WTC11 (cell line): ENCODE results near the gene STPG4. TPM values are rescaled to one million over a fixed set of nuclear protein-coding genes. Genes with fewer than 3 reads are reported as not detected.

Experiments
- ATAC-seq: fragments of 200-7000 bp; cut with Tn5 transposase; 2 replicates; pipeline ENCODE4 v1.10.0; 2021; ENCODE audit warnings: mild to moderate bottlenecking, moderate library complexity
- CTCF ChIA-PET: fragments of 300-600 bp; sonication (Branson Sonifier 250); formaldehyde crosslinking; loops from one replicate; lab custom pipeline; 2021; ENCODE audit warnings: antibody characterized with exemption; lab: Charles Lee
- POLR2A ChIA-PET: fragments of 350-600 bp; sonication (Branson Sonifier 250); formaldehyde crosslinking; loops from one replicate; lab custom pipeline; 2021; ENCODE audit warnings: antibody characterized with exemption; lab: Charles Lee
- DNase-seq: peaks from one replicate; pipeline ENCODE4 v3.0.0; 2021; ENCODE audit warnings: low spot score
- H3K27ac Mint-ChIP-seq: 2 replicates; pipeline ENCODE4 v1.8.0; 2021; ENCODE audit warnings: mixed read lengths
- H3K27me3 Mint-ChIP-seq: 2 replicates; pipeline ENCODE4 v1.8.0; 2021; ENCODE audit warnings: low read depth, mild to moderate bottlenecking, moderate library complexity, mixed read lengths
- H3K36me3 Mint-ChIP-seq: 2 replicates; pipeline ENCODE4 v1.8.0; 2021; ENCODE audit warnings: mixed read lengths
- H3K4me1 Mint-ChIP-seq: 2 replicates; pipeline ENCODE4 v1.8.0; 2022; ENCODE audit warnings: mixed read lengths
- H3K4me3 Mint-ChIP-seq: 2 replicates; pipeline ENCODE4 v1.8.0; 2021; ENCODE audit warnings: mild to moderate bottlenecking, moderate library complexity, mixed read lengths
- H3K9me3 Mint-ChIP-seq: 2 replicates; pipeline ENCODE4 v1.8.0; 2021; ENCODE audit warnings: mixed read lengths
- CREM ChIP-seq: sonication (generic); formaldehyde crosslinking; IDR thresholded peaks from 2 replicates; pipeline ENCODE4 v1.8.1; 2022; ENCODE audit warnings: mild to moderate bottlenecking, missing genetic modification reagents, moderate library complexity
- E2F1 ChIP-seq: sonication (generic); formaldehyde crosslinking; IDR thresholded peaks from 2 replicates; pipeline ENCODE4 v1.8.0; 2022; ENCODE audit warnings: mild to moderate bottlenecking, missing genetic modification reagents
- FOXK1 ChIP-seq: sonication (generic); formaldehyde crosslinking; IDR thresholded peaks from 2 replicates; pipeline ENCODE4 v1.8.0; 2022; ENCODE audit warnings: mild to moderate bottlenecking, moderate library complexity, missing genetic modification reagents
- GABPB1 ChIP-seq: sonication (generic); formaldehyde crosslinking; IDR thresholded peaks from 2 replicates; pipeline ENCODE4 v1.8.1; 2023; ENCODE audit warnings: mild to moderate bottlenecking, missing genetic modification reagents
- RORB ChIP-seq: fragments of 250-450 bp; sonication (Bioruptor Pico); IDR thresholded peaks from 2 replicates; pipeline ENCODE4 v1.9.0; 2021; ENCODE audit warnings: mild to moderate bottlenecking
- SMAD4 ChIP-seq: sonication (generic); formaldehyde crosslinking; IDR thresholded peaks from 2 replicates; pipeline ENCODE4 v1.8.0; 2022; ENCODE audit warnings: mild to moderate bottlenecking, missing genetic modification reagents
- ZNF219 ChIP-seq: sonication (generic); formaldehyde crosslinking; IDR thresholded peaks from 2 replicates; pipeline ENCODE4 v1.8.0; 2023; ENCODE audit warnings: missing genetic modification reagents, mild to moderate bottlenecking, borderline replicate concordance
- ZNF396 ChIP-seq: fragments of 250-450 bp; sonication (Bioruptor Pico); IDR thresholded peaks from 2 replicates; pipeline ENCODE4 v1.8.0; 2021; ENCODE audit warnings: mild to moderate bottlenecking, moderate library complexity, borderline replicate concordance
- total RNA-seq: library from RNA; stranded (reverse); gene quantifications from 3 replicates; pipeline ENCODE4 v1.2.3, GENCODE V29; 2021
- TF ChIP-seq, protein P1 (sequence below): sonication (generic); formaldehyde crosslinking; IDR thresholded peaks from 2 replicates; pipeline ENCODE4 v1.8.1; 2023; ENCODE audit warnings: mild to moderate bottlenecking, missing genetic modification reagents, borderline replicate concordance
- TF ChIP-seq, protein P2 (sequence below): sonication (generic); formaldehyde crosslinking; IDR thresholded peaks from 2 replicates; pipeline ENCODE4 v1.8.0; 2022; ENCODE audit warnings: missing genetic modification reagents
- TF ChIP-seq, protein P3 (sequence below): fragments of 250-450 bp; sonication (Bioruptor Pico); IDR thresholded peaks from 2 replicates; pipeline ENCODE4 v2.1.2; 2022; ENCODE audit warnings: mild to moderate bottlenecking, moderate library complexity

The STPG4 gene
- total RNA-seq, 1 experiment from 2014 or later: not detected

DNA sequence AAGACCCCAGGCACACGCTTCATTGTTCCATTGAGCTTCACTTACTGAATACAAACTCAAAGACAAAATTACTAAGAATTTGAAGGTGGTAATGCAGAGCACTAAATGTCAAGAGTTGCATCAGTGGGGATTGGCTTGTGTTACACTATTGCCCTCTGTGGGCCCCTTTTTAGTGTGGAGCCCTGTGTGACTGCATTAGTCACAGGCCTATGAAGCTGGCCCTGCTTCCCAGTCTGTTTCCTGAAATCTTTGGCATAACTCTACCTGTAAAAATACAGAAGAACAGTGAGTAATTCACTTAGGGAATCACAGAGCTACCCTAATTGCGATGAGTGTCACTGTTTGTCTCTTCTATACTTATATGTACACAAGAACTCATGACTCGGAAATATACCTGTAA is 40.0 kb upstream of the STPG4 start:
- Mint-ChIP-seq H3K4me1 (peaks cover 66% of the 10 kb centered on the region), H3K9me3 (no peaks in the 10 kb centered on the region), H3K27ac (no peak overlapping the region), H3K4me3 (no peak overlapping the region), H3K36me3 (no peaks in the 10 kb centered on the region), H3K27me3 (no peaks in the 10 kb centered on the region)
- DNase-seq (no peak), ATAC-seq (no peak)
- TF ChIP-seq ZNF396 (CRISPR knock-in tag): no peak
- TF ChIP-seq, protein P1, sequence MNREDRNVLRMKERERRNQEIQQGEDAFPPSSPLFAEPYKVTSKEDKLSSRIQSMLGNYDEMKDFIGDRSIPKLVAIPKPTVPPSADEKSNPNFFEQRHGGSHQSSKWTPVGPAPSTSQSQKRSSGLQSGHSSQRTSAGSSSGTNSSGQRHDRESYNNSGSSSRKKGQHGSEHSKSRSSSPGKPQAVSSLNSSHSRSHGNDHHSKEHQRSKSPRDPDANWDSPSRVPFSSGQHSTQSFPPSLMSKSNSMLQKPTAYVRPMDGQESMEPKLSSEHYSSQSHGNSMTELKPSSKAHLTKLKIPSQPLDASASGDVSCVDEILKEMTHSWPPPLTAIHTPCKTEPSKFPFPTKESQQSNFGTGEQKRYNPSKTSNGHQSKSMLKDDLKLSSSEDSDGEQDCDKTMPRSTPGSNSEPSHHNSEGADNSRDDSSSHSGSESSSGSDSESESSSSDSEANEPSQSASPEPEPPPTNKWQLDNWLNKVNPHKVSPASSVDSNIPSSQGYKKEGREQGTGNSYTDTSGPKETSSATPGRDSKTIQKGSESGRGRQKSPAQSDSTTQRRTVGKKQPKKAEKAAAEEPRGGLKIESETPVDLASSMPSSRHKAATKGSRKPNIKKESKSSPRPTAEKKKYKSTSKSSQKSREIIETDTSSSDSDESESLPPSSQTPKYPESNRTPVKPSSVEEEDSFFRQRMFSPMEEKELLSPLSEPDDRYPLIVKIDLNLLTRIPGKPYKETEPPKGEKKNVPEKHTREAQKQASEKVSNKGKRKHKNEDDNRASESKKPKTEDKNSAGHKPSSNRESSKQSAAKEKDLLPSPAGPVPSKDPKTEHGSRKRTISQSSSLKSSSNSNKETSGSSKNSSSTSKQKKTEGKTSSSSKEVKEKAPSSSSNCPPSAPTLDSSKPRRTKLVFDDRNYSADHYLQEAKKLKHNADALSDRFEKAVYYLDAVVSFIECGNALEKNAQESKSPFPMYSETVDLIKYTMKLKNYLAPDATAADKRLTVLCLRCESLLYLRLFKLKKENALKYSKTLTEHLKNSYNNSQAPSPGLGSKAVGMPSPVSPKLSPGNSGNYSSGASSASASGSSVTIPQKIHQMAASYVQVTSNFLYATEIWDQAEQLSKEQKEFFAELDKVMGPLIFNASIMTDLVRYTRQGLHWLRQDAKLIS (CRISPR knock-in tag): no peak
- TF ChIP-seq ZNF219 (CRISPR knock-in tag): no peak
- TF ChIP-seq GABPB1 (CRISPR knock-in tag): peak; percentile 92
- POLR2A ChIA-PET: no interaction called here
- CTCF ChIA-PET: no interaction called here

DNA sequence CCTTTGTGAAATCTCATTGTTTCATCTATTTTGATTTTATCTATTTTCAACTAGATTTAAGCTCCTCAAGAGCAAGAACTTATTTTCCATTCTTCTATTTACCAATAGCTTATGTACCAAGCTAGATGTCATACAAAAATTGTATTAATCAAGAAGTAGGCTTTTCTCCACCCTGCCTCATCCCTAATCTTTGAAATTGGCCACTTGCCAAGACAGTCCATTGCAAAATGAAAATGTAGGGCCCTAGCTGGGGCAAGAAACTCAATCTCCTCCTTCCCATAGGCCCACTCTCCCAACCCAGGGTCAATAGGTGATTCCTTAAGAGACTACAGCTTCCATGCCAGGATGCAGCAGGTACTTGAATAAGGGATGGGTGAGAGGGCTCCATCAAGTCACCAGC is 39.3 kb upstream of the STPG4 start:
- POLR2A ChIA-PET: no interaction called here
- Mint-ChIP-seq H3K4me1 (peaks cover 61% of the 10 kb centered on the region), H3K9me3 (no peaks in the 10 kb centered on the region), H3K4me3 (no peak overlapping the region), H3K27ac (no peak overlapping the region; the same call in 1 of the 2 replicates), H3K36me3 (no peaks in the 10 kb centered on the region), H3K27me3 (no peaks in the 10 kb centered on the region)
- no peak for ATAC-seq
- CTCF ChIA-PET: no interaction called here
- no peak for TF ChIP-seq SMAD4 (CRISPR knock-in tag)
- TF ChIP-seq FOXK1 (CRISPR knock-in tag): no peak
- TF ChIP-seq, protein P2, sequence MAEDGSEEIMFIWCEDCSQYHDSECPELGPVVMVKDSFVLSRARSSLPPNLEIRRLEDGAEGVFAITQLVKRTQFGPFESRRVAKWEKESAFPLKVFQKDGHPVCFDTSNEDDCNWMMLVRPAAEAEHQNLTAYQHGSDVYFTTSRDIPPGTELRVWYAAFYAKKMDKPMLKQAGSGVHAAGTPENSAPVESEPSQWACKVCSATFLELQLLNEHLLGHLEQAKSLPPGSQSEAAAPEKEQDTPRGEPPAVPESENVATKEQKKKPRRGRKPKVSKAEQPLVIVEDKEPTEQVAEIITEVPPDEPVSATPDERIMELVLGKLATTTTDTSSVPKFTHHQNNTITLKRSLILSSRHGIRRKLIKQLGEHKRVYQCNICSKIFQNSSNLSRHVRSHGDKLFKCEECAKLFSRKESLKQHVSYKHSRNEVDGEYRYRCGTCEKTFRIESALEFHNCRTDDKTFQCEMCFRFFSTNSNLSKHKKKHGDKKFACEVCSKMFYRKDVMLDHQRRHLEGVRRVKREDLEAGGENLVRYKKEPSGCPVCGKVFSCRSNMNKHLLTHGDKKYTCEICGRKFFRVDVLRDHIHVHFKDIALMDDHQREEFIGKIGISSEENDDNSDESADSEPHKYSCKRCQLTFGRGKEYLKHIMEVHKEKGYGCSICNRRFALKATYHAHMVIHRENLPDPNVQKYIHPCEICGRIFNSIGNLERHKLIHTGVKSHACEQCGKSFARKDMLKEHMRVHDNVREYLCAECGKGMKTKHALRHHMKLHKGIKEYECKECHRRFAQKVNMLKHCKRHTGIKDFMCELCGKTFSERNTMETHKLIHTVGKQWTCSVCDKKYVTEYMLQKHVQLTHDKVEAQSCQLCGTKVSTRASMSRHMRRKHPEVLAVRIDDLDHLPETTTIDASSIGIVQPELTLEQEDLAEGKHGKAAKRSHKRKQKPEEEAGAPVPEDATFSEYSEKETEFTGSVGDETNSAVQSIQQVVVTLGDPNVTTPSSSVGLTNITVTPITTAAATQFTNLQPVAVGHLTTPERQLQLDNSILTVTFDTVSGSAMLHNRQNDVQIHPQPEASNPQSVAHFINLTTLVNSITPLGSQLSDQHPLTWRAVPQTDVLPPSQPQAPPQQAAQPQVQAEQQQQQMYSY: no peak
- no peak for DNase-seq

DNA sequence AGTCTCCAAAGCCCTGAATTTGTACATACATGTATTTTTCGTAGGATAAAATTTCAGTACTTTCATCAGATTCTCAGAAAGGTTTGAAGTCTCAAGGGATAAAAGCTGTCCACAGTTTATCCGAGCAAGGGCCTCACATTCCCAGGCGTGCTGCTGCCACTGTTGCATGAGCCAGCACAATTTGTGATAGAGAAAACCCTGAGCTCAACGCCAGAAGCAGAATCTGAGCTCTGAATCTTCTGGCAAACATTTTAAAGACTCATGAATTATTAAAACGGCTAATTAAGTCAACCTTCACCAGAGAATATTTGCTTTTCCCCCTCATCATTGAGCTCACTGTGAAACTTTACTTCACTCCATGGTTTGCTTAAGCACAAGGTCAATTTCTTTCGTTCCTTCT is 38.5 kb upstream of the STPG4 start:
- no peak overlapping the region for H3K4me3 Mint-ChIP-seq
- peak overlapping the region; percentile 66 for H3K27ac Mint-ChIP-seq
- ATAC-seq (no peak), DNase-seq (no peak)
- ChIA-PET CTCF (interaction anchor here (0.6 kb wide), 2 partner anchors 46 to 120 kb away, joined by 3 to 5 read pairs; no protein-coding TSS in a partner anchor), POLR2A (no interaction called here)
- no peaks in the 10 kb centered on the region for H3K27me3 Mint-ChIP-seq
- TF ChIP-seq, protein P3, sequence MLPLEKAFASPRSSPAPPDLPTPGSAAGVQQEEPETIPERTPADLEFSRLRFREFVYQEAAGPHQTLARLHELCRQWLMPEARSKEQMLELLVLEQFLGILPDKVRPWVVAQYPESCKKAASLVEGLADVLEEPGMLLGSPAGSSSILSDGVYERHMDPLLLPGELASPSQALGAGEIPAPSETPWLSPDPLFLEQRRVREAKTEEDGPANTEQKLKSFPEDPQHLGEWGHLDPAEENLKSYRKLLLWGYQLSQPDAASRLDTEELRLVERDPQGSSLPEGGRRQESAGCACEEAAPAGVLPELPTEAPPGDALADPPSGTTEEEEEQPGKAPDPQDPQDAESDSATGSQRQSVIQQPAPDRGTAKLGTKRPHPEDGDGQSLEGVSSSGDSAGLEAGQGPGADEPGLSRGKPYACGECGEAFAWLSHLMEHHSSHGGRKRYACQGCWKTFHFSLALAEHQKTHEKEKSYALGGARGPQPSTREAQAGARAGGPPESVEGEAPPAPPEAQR (CRISPR knock-in tag): no peak
- TF ChIP-seq RORB (CRISPR knock-in tag) (no peak), E2F1 (CRISPR knock-in tag) (no peak), CREM (CRISPR knock-in tag) (no peak)
- TF ChIP-seq, all 79 proteins: peak for 0
- Mint-ChIP-seq H3K36me3 (no peaks in the 10 kb centered on the region), H3K4me1 (peaks cover 55% of the 10 kb centered on the region), H3K9me3 (no peaks in the 10 kb centered on the region)
